Stomach (tissue), 9 donors: ENCODE measurements around the gene DOCK8. TPM values are rescaled to one million over a fixed set of nuclear protein-coding genes. Genes with fewer than 3 reads are reported as not detected.

Source experiments
- DNase-seq, 2 donors: peaks; one replicate each; pipeline versions ENCODE4 v3.0.0 to v3.0.0-alpha.2; 2013 to 2019
- H3K27ac ChIP-seq, 5 donors: fragments of 200-600 bp in 4 of 5; sonication (generic) in 4 of 5; one replicate each; pipeline ENCODE4 v1.5.1; 2013 to 2019; ENCODE audit warnings: mild to moderate bottlenecking in 1 of 5, moderate library complexity in 1 of 5
- H3K27me3 ChIP-seq, 3 donors: fragments of 200-600 bp; sonication (generic); one replicate each; pipeline ENCODE4 v1.5.1; 2017 to 2019; ENCODE audit warnings: mixed run types in 1 of 3
- H3K36me3 ChIP-seq, 4 donors: fragments of 200-600 bp; sonication (generic); 1 replicate in 3 of 4; 2 replicates in 1 of 4; pipeline ENCODE4 v1.5.1; 2016 to 2019
- H3K4me1 ChIP-seq, 4 donors: fragments of 200-600 bp; sonication (generic); one replicate each; pipeline ENCODE4 v1.5.1; 2016 to 2019
- H3K4me3 ChIP-seq, 4 donors: fragments of 200-600 bp; sonication (generic) in 3 of 4; one replicate each; pipeline ENCODE4 v1.5.1; 2016 to 2019; ENCODE audit warnings: mild to moderate bottlenecking in 1 of 4
- H3K9me3 ChIP-seq, 4 donors: fragments of 200-600 bp; sonication (generic); one replicate each; pipeline ENCODE4 v1.5.1; 2016 to 2019
- CTCF ChIP-seq, 7 experiments: fragments of 450-650 bp in 4 of 7; fragments of 200-600 bp in 3 of 7; sonication (generic) in 3 of 7; IDR thresholded peaks; one replicate each; pipeline ENCODE4 v1.5.1; 2016 to 2019; ENCODE audit warnings: antibody characterized with exemption in 7 of 7, control low read depth in 2 of 7, mild to moderate bottlenecking in 1 of 7
- EP300 ChIP-seq: sonication (generic); formaldehyde crosslinking; IDR thresholded peaks from one replicate; pipeline ENCODE4 v1.6.1; 2017; ENCODE audit warnings: antibody characterized with exemption
- POLR2A ChIP-seq, 4 donors: fragments of 450-650 bp; IDR thresholded peaks; one replicate each; pipeline ENCODE4 v1.6.1; 2016; ENCODE audit warnings: antibody characterized with exemption in 4 of 4, control low read depth in 2 of 4, mild to moderate bottlenecking in 1 of 4, moderate library complexity in 1 of 4
- POLR2AphosphoS5 ChIP-seq, 3 donors: sonication (generic); formaldehyde crosslinking; IDR thresholded peaks; one replicate each; pipeline ENCODE4 v1.6.1; 2016; ENCODE audit warnings: antibody characterized with exemption in 3 of 3
- WGBS, 5 donors: extraction: QIAGEN DNeasy Blood & Tissue Kit in 3 of 5; methylation state at CpG; one replicate each; pipeline versions ENCODE4 v1.1.5 to v1.1.7; 2013 to 2018; 5-methylcytosine and 5-hydroxymethylcytosine counted together
- intact Hi-C: fragments of 100-400 bp; cut with DNase I; formaldehyde crosslinking; loops from one replicate; pipeline ENCODE4 v1.15.1; 2023; ENCODE audit warnings: low total_unique reads
- polyA plus RNA-seq, 3 donors: library from polyadenylated mRNA; stranded (reverse); fragments of 200-250 nt; gene quantifications; one replicate each; pipeline ENCODE4 v1.2.3, GENCODE V29; 2013
- total RNA-seq, 5 donors: library from RNA; depleted of rRNA; stranded (reverse); fragments of >200 nt; gene quantifications; one replicate each; pipeline versions ENCODE4 v1.1.0 to v1.2.3, GENCODE V29; 2014 to 2016
- donor health status: healthy with polysubstance abuse.
- donor health status: Bipolar disorder and iron deficiency.
- donor health status: healthy.

The DOCK8 gene
- total and polyA plus RNA-seq, 8 donors: 2.8 to 191 (median 10.2) TPM

DNA sequence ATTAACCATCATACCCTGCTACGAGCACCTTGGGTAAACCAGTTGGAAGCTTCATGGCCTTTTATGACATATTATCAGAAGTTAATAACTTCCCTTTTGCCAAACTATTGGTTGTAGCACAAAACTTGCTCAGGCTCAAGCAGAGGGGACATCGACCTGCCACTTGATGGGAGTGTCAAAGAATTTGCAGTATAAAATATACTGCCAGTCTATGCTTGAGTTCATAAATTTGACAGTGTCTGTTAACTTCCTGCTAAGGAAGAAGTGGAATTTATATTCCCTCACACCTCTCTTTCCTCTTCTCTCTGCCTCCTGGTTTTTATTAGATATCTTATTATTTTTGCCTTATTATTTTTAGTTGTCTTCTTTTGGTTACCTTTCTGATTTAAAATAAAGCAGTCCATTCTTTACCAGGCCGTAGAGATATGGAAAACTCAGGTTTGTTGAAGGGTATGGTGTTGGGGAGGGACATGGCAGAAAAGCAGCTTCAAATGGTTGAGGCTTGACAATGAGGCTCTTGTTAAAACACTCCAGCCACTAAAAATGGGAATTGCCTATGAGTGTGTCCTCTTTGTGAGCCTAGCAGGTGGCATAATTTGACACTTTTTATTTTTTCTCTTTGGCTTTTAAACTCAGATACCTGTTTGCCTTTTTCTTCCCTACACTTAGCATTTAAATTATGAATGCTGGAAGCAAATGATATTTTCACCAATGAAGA lies 298.0 kb downstream of the DOCK8 start:
- Histone ChIP-seq H3K27me3 (no peaks in the 10 kb centered on the region), H3K27ac (no peak overlapping the region), H3K36me3 (no peaks in the 10 kb centered on the region), H3K4me1 (no peaks in the 10 kb centered on the region), H3K4me3 (no peak overlapping the region), H3K9me3 (no peaks in the 10 kb centered on the region)
- no peak for DNase-seq
- TF ChIP-seq POLR2AphosphoS5 (IDR thresholded peaks at IDR 0.05) (no peak), EP300 (no peak), POLR2A (IDR thresholded peaks at IDR 0.05) (no peak), CTCF (IDR thresholded peaks at IDR 0.05) (no peak)
- intact Hi-C loops: no loop called here
- WGBS, 5 donors: 77 to 90% (median 83%) methylated on average over 3 of the region's 3 CpGs

Other genes starting within 250 kb of the DOCK8 start
- 10 to 100 TPM in 1 of 5 donors, 1 to 10 TPM in 4; 2.9 to 29.9 (median 6.5) TPM for gene WASHC1, start 185.4 kb upstream of the DOCK8 start, total RNA-seq
- gene WASHC1, start 185.4 kb upstream of the DOCK8 start, polyA plus RNA-seq: 10 to 100 TPM; 23.0 to 69.0 (median 32.7) TPM
- 1 to 10 TPM in 1 of 5 donors, not detected in 4; 1.8 TPM for gene FOXD4, start 96.4 kb upstream of the DOCK8 start, total RNA-seq
- under 1 TPM in 2 of 3 donors, not detected in 1; 0.25 to 0.50 TPM for gene FOXD4, start 96.4 kb upstream of the DOCK8 start, polyA plus RNA-seq
- gene ZNG1A, start 35.8 kb upstream of the DOCK8 start, total RNA-seq: 10 to 100 TPM in 4 of 5 donors, 1 to 10 TPM in 1; 9.3 to 59.7 (median 28.1) TPM
- 10 to 100 TPM; 29.4 to 43.8 (median 34.7) TPM for gene ZNG1A, start 35.8 kb upstream of the DOCK8 start, polyA plus RNA-seq